Measurements from ENCODE around the gene TACC3. TPM values are rescaled to one million over a fixed set of nuclear protein-coding genes. Genes with fewer than 3 reads are reported as not detected.

The TACC3 gene
- total and polyA plus RNA-seq, 2 of the 8 experiments (the other 6 are each of a cell fraction or from before 2014, with no cell fraction given), result 73.8 to 148 TPM

DNA sequence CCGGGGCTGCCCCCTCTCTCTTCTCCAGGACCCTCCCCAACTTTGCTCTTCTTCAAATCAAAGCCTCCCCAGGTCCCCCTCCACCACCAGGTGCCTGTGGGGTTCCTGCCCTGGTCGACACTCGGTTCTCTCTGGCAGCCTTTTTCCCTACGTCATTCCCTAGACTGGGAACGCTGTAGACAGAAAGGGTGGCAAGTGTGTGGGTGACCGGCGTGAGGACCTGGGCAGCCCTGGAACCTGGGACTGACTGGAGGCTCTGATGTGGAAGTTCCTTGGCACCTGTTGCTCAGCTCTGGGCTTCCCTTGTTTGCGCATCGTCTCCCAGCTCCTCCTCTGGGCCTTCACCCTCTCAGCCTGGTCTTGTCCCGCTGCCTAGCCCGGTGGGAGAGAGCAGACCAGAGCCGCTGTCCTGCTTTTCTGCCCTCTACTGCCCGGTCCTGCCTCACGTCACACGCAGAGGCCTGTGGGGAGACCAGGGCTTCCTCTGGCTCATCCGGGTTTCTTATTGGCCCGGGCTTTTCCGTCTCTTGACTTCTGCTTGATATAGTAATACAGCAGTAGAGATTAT is 1.3 kb downstream of the TACC3 start:
- POLR2A ChIA-PET (ENCODE audit: partially characterized antibody), result interaction anchor here (0.8 to 8.8 kb wide), 7 partner anchors 8 to 61 kb away, joined by 3 to 100 read pairs (median 7); partner anchors contain the start of gene SLBP
- H3K79me2 ChIP-seq (ENCODE audit: control insufficient read depth in 1 of 2, insufficient read depth in 2 of 2, low read length in 2 of 2), result peaks cover 9 to 42% of the 10 kb centered on the region in 2 experiments; a peak in 3 of 4 replicates
- TF ChIP-seq PHF8 (conservative IDR thresholded peaks at IDR 0.05; ENCODE audit: low read depth, low read length), result no peak

More for the DNA sequence above, 1.3 kb downstream of the TACC3 start:
- H3K4me2 ChIP-seq (ENCODE audit: insufficient read depth in 1 of 2, low read depth in 2 of 2, low read length in 2 of 2), result peak overlapping the region; percentile 80 to 85
- H2BK5ac ChIP-seq (ENCODE audit: low read depth, low read length), result no peak overlapping the region
- FAIRE-seq (no peak), DNase-seq (ENCODE audit: low read depth in 1 of 2, low spot score in 2 of 2) (no peak)
- H2AK5ac ChIP-seq (ENCODE audit: low read depth, low read length), result no peak overlapping the region
- peaks cover 24 to 35% (median 28%) of the 10 kb centered on the region in 4 experiments for H3K36me3 ChIP-seq (ENCODE audit: control insufficient read depth in 2 of 4, insufficient read depth in 4 of 4, low read length in 3 of 4)
- H4K20me1 ChIP-seq (replicated peaks in 1 of 2; ENCODE audit: control insufficient read depth in 1 of 2, insufficient read depth in 2 of 2, low read length in 2 of 2), result peaks cover 15 to 24% of the 10 kb centered on the region in 2 experiments
- peak overlapping the region; percentile 84 to 99 (median 96) for H3K4me3 ChIP-seq (ENCODE audit: extremely low read depth in 1 of 4, insufficient read depth in 2 of 4, low read depth in 3 of 4, low read length in 4 of 4)
- H3K14ac ChIP-seq (ENCODE audit: insufficient read length), result no peak overlapping the region
- H3K4me1 ChIP-seq (replicated peaks in 1 of 4; ENCODE audit: control insufficient read depth in 3 of 4, insufficient read depth in 4 of 4, low read length in 3 of 4), result peaks cover 0 to 19% (median 12%) of the 10 kb centered on the region in 4 experiments; a peak in 6 of 7 replicates
- H3K9ac ChIP-seq (replicated peaks in 1 of 4; ENCODE audit: extremely low read depth in 1 of 4, low read depth in 3 of 4, low read length in 3 of 4), result peak overlapping the region in 3 of 4 experiments; percentile 64 to 79 (median 75); a peak in 2 of 7 replicates
- H3K79me1 ChIP-seq (ENCODE audit: low read depth, low read length), result peaks cover 15% of the 10 kb centered on the region
- H3K18ac ChIP-seq (ENCODE audit: extremely low read depth, low read length), result no peak overlapping the region
- H3K23ac ChIP-seq (ENCODE audit: insufficient read length), result no peak overlapping the region
- no peak overlapping the region for H3K56ac ChIP-seq (replicated peaks; ENCODE audit: insufficient read length, low read depth, low read length)
- no peak overlapping the region for H3K4ac ChIP-seq (replicated peaks; ENCODE audit: insufficient read length, low read depth, low read length)
- H4K8ac ChIP-seq (ENCODE audit: extremely low read depth, insufficient read depth, low read length), result no peak overlapping the region
- H3K23me2 ChIP-seq (ENCODE audit: low read depth, low read length), result peaks cover 12% of the 10 kb centered on the region
- H2BK120ac ChIP-seq (replicated peaks; ENCODE audit: low read depth, low read length), result no peak overlapping the region
- 79% methylated on average over 16 of the region's 18 CpGs; no CpG with 5 or more reads in 1 of the 2 experiments for WGBS, 2 experiments (ENCODE audit: extremely low coverage in 1 of 2, insufficient coverage in 1 of 2, insufficient read length in 1 of 2, insufficient replicate concordance in 2 of 2, low coverage in 1 of 2, low lambda C conversion rate in 2 of 2, missing lambda C conversion rate in 1 of 2)
- no peak overlapping the region for H2BK15ac ChIP-seq (ENCODE audit: low read length)
- H2BK20ac ChIP-seq (ENCODE audit: low read length), result no peak overlapping the region
- CTCF ChIA-PET (ENCODE audit: partially characterized antibody), result interaction anchor here (0.6 to 18.6 kb wide), 11 partner anchors 9 to 176 kb away, joined by 3 to 326 read pairs (median 4); no protein-coding TSS in a partner anchor
- no peak overlapping the region for H4K91ac ChIP-seq (replicated peaks; ENCODE audit: insufficient read length, low read length)
- peak overlapping the region; percentile 12; the same call in 1 of the 2 replicates for H3K27ac ChIP-seq (ENCODE audit: low read depth, low read length)
- H3K27me3 ChIP-seq (replicated peaks in 1 of 4; ENCODE audit: control insufficient read depth in 3 of 4, extremely low read depth in 1 of 4, insufficient read depth in 3 of 4, low read length in 3 of 4), result no peaks in the 10 kb centered on the region
- H3K9me3 ChIP-seq (ENCODE audit: insufficient read depth in 2 of 2, low read depth in 1 of 2, low read length in 1 of 2), result no peaks in the 10 kb centered on the region
- H2BK12ac ChIP-seq (ENCODE audit: low read depth, low read length), result no peak overlapping the region
- no peak overlapping the region for H2AFZ ChIP-seq (ENCODE audit: low read length)
- no peak overlapping the region for H4K5ac ChIP-seq (ENCODE audit: insufficient read length, low read depth, low read length)
